ENCODE results near the gene IRAK2.

IRAK2 gene

GRCh38 chr3:10140996-10141546 is 23.6 kb upstream of the IRAK2 start:
- H3K9ac ChIP-seq (ENCODE audit: low read depth, low read length, poor library complexity, severe bottlenecking) = peak overlapping the region; percentile 80
- H3K4me2 ChIP-seq (ENCODE audit: low read depth, low read length, poor library complexity, severe bottlenecking) = peak overlapping the region; percentile 73
- peaks cover 43% of the 10 kb centered on the region for H3K79me2 ChIP-seq (ENCODE audit: insufficient read depth, low read length)
- H3F3A ChIP-seq (ENCODE audit: low read depth) = no peaks in the 10 kb centered on the region
- peak overlapping the region; percentile 93 for H2AFZ ChIP-seq (ENCODE audit: low read length)
- no peaks in the 10 kb centered on the region for H3K27me3 ChIP-seq (ENCODE audit: insufficient read depth, low read length, poor library complexity, severe bottlenecking)
- peaks cover 28% of the 10 kb centered on the region for H3K4me1 ChIP-seq (ENCODE audit: insufficient read depth, low read length, poor library complexity, severe bottlenecking)
- no peaks in the 10 kb centered on the region for H3K9me3 ChIP-seq (ENCODE audit: insufficient read depth, low read depth, low read length)
- no peaks in the 10 kb centered on the region for H3K9me2 ChIP-seq (replicated peaks; ENCODE audit: low read depth, low read length)
- peaks cover 33% of the 10 kb centered on the region for H4K20me1 ChIP-seq (ENCODE audit: insufficient read depth, low read length, poor library complexity, severe bottlenecking)
- H3K4me3 ChIP-seq (ENCODE audit: low read length, poor library complexity, severe bottlenecking) = peak overlapping the region; percentile 100
- H3K36me3 ChIP-seq (ENCODE audit: insufficient read depth, low read length) = no peaks in the 10 kb centered on the region
- TF ChIP-seq EZH2phosphoT487 (IDR thresholded peaks at IDR 0.05; ENCODE audit: borderline replicate concordance) = no peak
- TF ChIP-seq, protein P1, sequence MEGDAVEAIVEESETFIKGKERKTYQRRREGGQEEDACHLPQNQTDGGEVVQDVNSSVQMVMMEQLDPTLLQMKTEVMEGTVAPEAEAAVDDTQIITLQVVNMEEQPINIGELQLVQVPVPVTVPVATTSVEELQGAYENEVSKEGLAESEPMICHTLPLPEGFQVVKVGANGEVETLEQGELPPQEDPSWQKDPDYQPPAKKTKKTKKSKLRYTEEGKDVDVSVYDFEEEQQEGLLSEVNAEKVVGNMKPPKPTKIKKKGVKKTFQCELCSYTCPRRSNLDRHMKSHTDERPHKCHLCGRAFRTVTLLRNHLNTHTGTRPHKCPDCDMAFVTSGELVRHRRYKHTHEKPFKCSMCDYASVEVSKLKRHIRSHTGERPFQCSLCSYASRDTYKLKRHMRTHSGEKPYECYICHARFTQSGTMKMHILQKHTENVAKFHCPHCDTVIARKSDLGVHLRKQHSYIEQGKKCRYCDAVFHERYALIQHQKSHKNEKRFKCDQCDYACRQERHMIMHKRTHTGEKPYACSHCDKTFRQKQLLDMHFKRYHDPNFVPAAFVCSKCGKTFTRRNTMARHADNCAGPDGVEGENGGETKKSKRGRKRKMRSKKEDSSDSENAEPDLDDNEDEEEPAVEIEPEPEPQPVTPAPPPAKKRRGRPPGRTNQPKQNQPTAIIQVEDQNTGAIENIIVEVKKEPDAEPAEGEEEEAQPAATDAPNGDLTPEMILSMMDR (conservative IDR thresholded peaks at IDR 0.05; ENCODE audit: low read length) = no peak

- Histone ChIP-seq H3K4me1 (ENCODE audit: insufficient read depth, low read length, poor library complexity, severe bottlenecking) (peaks cover 36% of the 10 kb centered on the region), H3K9me3 (ENCODE audit: insufficient read depth, low read depth, low read length) (no peaks in the 10 kb centered on the region), H3K4me3 (ENCODE audit: low read length, poor library complexity, severe bottlenecking) (peak overlapping the region; percentile 100), H3K36me3 (ENCODE audit: insufficient read depth, low read length) (no peaks in the 10 kb centered on the region), H3F3A (ENCODE audit: low read depth) (no peaks in the 10 kb centered on the region), H3K4me2 (ENCODE audit: low read depth, low read length, poor library complexity, severe bottlenecking) (peak overlapping the region; percentile 89), H3K79me2 (ENCODE audit: insufficient read depth, low read length) (peaks cover 62% of the 10 kb centered on the region), H3K9ac (ENCODE audit: low read depth, low read length, poor library complexity, severe bottlenecking) (peak overlapping the region; percentile 80), H3K27me3 (ENCODE audit: insufficient read depth, low read length, poor library complexity, severe bottlenecking) (no peaks in the 10 kb centered on the region), H4K20me1 (ENCODE audit: insufficient read depth, low read length, poor library complexity, severe bottlenecking) (peaks cover 43% of the 10 kb centered on the region), H3K9me2 (replicated peaks; ENCODE audit: low read depth, low read length) (no peaks in the 10 kb centered on the region), H2AFZ (ENCODE audit: low read length) (no peak overlapping the region)
- TF ChIP-seq, protein P1 (conservative IDR thresholded peaks at IDR 0.05; ENCODE audit: low read length) = no peak
- TF ChIP-seq EZH2phosphoT487 (IDR thresholded peaks at IDR 0.05; ENCODE audit: borderline replicate concordance) = no peak
These were observed 21.8 kb upstream of the IRAK2 start for GRCh38 chr3:10142707-10143560.

DNA sequence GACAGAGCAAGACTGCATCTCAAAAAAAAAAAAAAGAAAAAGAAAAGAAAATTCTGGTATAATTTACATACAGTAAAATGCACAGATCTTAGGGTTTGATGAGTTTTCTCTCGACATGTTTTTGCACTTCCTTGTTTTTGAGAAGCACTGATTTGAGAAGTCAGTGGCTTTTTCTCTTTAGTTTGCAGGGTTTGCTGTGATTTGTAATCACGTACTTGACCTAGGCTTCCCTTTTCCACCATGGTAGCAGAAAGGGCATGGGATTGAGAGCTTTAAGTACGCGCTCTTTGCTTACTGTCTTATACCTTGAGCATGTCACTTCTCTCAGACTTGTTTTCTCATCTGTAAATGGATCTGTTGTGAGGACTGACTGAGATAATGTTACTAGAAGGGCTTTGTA is 19.0 kb upstream of the IRAK2 start:
- Histone ChIP-seq H3K79me2 (ENCODE audit: insufficient read depth, low read length) (peaks cover 68% of the 10 kb centered on the region), H3K4me1 (ENCODE audit: insufficient read depth, low read length, poor library complexity, severe bottlenecking) (peaks cover 38% of the 10 kb centered on the region), H2AFZ (ENCODE audit: low read length) (no peak overlapping the region), H3K9me2 (replicated peaks; ENCODE audit: low read depth, low read length) (no peaks in the 10 kb centered on the region), H3K27me3 (ENCODE audit: insufficient read depth, low read length, poor library complexity, severe bottlenecking) (no peaks in the 10 kb centered on the region), H3K4me2 (ENCODE audit: low read depth, low read length, poor library complexity, severe bottlenecking) (peak overlapping the region; percentile 89), H4K20me1 (ENCODE audit: insufficient read depth, low read length, poor library complexity, severe bottlenecking) (peaks cover 43% of the 10 kb centered on the region), H3K9me3 (ENCODE audit: insufficient read depth, low read depth, low read length) (no peaks in the 10 kb centered on the region), H3F3A (ENCODE audit: low read depth) (no peaks in the 10 kb centered on the region), H3K9ac (ENCODE audit: low read depth, low read length, poor library complexity, severe bottlenecking) (no peak overlapping the region), H3K4me3 (ENCODE audit: low read length, poor library complexity, severe bottlenecking) (peak overlapping the region; percentile 65), H3K36me3 (ENCODE audit: insufficient read depth, low read length) (peaks cover 16% of the 10 kb centered on the region)
- no peak for TF ChIP-seq EZH2phosphoT487 (IDR thresholded peaks at IDR 0.05; ENCODE audit: borderline replicate concordance)
